ENCODE measurements around the gene LRRC15. TPM values are rescaled to one million over a fixed set of nuclear protein-coding genes. Genes with fewer than 3 reads are reported as not detected.

Gene LRRC15
- total RNA-seq, 1 donor from 2014 or later = not detected

DNA sequence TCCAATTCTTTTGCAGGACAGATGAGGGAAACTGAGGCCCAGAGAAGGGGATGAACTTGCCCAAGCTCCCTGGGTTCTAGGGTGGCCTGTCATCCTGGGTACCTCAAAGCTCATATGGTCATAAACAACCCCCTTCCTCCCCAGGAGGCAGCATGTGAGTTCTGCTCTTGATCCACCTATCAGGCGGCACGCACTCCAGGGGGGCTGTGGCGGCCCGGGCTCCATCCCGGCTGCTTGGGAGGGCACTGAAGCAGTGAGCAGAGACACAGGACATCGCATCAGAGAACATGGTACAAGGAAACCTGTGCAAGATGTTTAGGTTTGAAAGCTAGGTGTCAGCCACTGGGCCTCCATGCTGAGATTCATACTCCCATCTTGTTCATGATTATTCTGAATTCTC is 52.6 kb downstream of the LRRC15 start:
- H3K27ac Mint-ChIP-seq (ENCODE audit: unreplicated experiment) = no peak overlapping the region
- peaks cover 18% of the 10 kb centered on the region for H3K36me3 Mint-ChIP-seq (ENCODE audit: low read depth, unreplicated experiment)
- H3K27me3 Mint-ChIP-seq (ENCODE audit: unreplicated experiment) = peaks cover 14% of the 10 kb centered on the region
- peaks cover 29% of the 10 kb centered on the region for H3K4me1 Mint-ChIP-seq (ENCODE audit: unreplicated experiment)
- TF ChIP-seq, protein P1, sequence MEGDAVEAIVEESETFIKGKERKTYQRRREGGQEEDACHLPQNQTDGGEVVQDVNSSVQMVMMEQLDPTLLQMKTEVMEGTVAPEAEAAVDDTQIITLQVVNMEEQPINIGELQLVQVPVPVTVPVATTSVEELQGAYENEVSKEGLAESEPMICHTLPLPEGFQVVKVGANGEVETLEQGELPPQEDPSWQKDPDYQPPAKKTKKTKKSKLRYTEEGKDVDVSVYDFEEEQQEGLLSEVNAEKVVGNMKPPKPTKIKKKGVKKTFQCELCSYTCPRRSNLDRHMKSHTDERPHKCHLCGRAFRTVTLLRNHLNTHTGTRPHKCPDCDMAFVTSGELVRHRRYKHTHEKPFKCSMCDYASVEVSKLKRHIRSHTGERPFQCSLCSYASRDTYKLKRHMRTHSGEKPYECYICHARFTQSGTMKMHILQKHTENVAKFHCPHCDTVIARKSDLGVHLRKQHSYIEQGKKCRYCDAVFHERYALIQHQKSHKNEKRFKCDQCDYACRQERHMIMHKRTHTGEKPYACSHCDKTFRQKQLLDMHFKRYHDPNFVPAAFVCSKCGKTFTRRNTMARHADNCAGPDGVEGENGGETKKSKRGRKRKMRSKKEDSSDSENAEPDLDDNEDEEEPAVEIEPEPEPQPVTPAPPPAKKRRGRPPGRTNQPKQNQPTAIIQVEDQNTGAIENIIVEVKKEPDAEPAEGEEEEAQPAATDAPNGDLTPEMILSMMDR (IDR thresholded peaks at IDR 0.05; ENCODE audit: unreplicated experiment) = no peak
- DNase-seq (ENCODE audit: low spot score) = no peak
- peaks cover 9% of the 10 kb centered on the region for H3K9me3 Mint-ChIP-seq (ENCODE audit: unreplicated experiment)
- no peak overlapping the region for H3K4me3 Mint-ChIP-seq (ENCODE audit: unreplicated experiment)

- DNase-seq (ENCODE audit: low spot score) = no peak
- Mint-ChIP-seq H3K27me3 (ENCODE audit: unreplicated experiment) (peaks cover 15% of the 10 kb centered on the region), H3K36me3 (ENCODE audit: low read depth, unreplicated experiment) (peaks cover 18% of the 10 kb centered on the region), H3K9me3 (ENCODE audit: unreplicated experiment) (peaks cover 9% of the 10 kb centered on the region), H3K27ac (ENCODE audit: unreplicated experiment) (no peak overlapping the region), H3K4me1 (ENCODE audit: unreplicated experiment) (peaks cover 33% of the 10 kb centered on the region), H3K4me3 (ENCODE audit: unreplicated experiment) (no peak overlapping the region)
- TF ChIP-seq, protein P1 (IDR thresholded peaks at IDR 0.05; ENCODE audit: unreplicated experiment) = peak; percentile 40
Measured at GRCh38 chr3:194315965-194316361, 53.6 kb downstream of the LRRC15 start.

DNA sequence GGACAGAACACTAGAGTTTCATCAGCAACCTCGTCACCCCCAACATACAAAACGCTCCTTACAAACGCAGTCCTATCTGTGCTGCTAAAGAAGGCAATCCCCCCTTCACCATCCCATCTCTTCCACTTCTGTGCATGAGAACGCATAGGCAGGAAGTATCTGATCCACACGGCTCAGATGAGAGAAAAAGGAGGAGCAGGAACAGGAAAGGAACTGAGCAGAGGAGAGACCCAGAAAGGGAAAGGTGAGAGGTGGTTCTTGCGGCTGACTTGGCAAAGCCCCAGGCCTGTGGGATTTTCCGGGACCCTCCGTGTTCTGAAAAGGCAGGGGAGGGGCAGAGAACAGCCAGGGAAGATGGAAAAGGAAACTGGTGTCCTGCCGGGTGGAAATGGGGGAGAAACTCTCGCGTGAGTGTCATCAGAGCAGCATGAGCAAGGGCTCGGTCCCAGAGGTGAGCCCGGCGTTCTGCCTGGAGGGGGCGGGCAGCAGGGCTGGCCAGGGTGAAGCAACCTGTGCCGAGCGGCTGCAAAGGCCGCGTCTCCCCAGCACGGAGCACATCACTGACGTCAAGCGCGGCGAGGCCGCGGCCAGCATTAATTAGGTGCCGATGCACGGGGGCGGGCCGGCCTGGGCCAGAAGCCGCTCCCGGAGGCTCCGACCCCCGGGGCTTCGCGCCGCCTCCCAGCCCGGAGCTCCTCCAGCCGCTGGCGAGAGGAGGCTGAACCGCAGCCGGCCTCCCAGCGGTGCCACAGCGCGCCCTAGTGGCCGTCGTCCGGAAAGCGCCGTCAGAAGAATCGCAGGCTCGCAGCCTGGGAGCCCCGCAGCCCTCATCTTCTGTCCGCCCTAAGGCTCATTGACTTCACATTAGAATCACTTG is 54.2 kb downstream of the LRRC15 start:
- Mint-ChIP-seq H3K4me3 (ENCODE audit: unreplicated experiment) (peak overlapping the region; percentile 79), H3K36me3 (ENCODE audit: low read depth, unreplicated experiment) (peaks cover 18% of the 10 kb centered on the region), H3K27ac (ENCODE audit: unreplicated experiment) (peak overlapping the region; percentile 76), H3K4me1 (ENCODE audit: unreplicated experiment) (peaks cover 34% of the 10 kb centered on the region), H3K9me3 (ENCODE audit: unreplicated experiment) (peaks cover 9% of the 10 kb centered on the region), H3K27me3 (ENCODE audit: unreplicated experiment) (peaks cover 16% of the 10 kb centered on the region)
- peak; percentile 95 for DNase-seq (ENCODE audit: low spot score)
- TF ChIP-seq, protein P1 (IDR thresholded peaks at IDR 0.05; ENCODE audit: unreplicated experiment) = peak; percentile 98

- peaks cover 36% of the 10 kb centered on the region for H3K4me1 Mint-ChIP-seq (ENCODE audit: unreplicated experiment)
- peaks cover 13% of the 10 kb centered on the region for H3K36me3 Mint-ChIP-seq (ENCODE audit: low read depth, unreplicated experiment)
- H3K9me3 Mint-ChIP-seq (ENCODE audit: unreplicated experiment) = peaks cover 8% of the 10 kb centered on the region
- H3K27ac Mint-ChIP-seq (ENCODE audit: unreplicated experiment) = peak overlapping the region; percentile 76
- no peak overlapping the region for H3K4me3 Mint-ChIP-seq (ENCODE audit: unreplicated experiment)
- TF ChIP-seq, protein P1 (IDR thresholded peaks at IDR 0.05; ENCODE audit: unreplicated experiment) = no peak
- no peak for DNase-seq (ENCODE audit: low spot score)
- peaks cover 16% of the 10 kb centered on the region for H3K27me3 Mint-ChIP-seq (ENCODE audit: unreplicated experiment)
Measured at GRCh38 chr3:194314388-194315068, 55.0 kb downstream of the LRRC15 start.
